ENCODE data around the gene SSR1.

DNA sequence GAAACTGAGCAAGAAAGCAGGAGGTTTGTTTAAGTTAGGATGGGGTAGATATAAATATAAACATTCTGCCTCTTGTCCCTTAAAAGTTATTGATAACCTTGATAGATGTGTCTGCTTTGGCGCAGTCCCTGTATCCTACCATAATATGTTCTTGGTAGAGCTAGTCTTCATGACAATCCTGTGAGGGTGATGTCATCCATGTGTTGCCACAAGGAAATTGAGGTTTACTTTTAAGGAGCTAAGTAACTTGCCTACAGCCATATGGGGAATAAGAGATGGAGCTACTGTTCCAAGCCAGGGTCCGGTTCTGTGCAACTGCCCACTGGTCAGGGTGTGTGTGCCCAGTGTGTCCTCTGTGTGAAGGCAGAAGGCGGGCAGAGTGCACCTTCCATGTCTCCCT is 78.5 kb downstream of the SSR1 start:
- no peak for TF ChIP-seq CTCF (conservative IDR thresholded peaks at IDR 0.05; ENCODE audit: low read depth in 2 of 2)
- no peak for TF ChIP-seq EZH2 (IDR thresholded peaks at IDR 0.05; ENCODE audit: low read depth, unreplicated experiment)
- TF ChIP-seq EZH2phosphoT487 (IDR thresholded peaks at IDR 0.05; ENCODE audit: unreplicated experiment), result no peak
- no peak for TF ChIP-seq POLR2AphosphoS5 (IDR thresholded peaks at IDR 0.05; ENCODE audit: low read depth)
- TF ChIP-seq CREB1 (CRISPR knock-in tag; IDR thresholded peaks at IDR 0.05; ENCODE audit: low read depth), result no peak
- no peak for TF ChIP-seq REST (IDR thresholded peaks at IDR 0.05; ENCODE audit: unreplicated experiment)
